HepG2 (cell line): ENCODE measurements around the gene SLC22A31. TPM values are rescaled to one million over a fixed set of nuclear protein-coding genes. Genes with fewer than 3 reads are reported as not detected.
"Not testable (repeated sequence)": the region's sequence is repeated elsewhere in the genome, so short reads cannot be mapped to it uniquely, and the experiment has no call there.

Source experiments
- ARID2 ChIP-seq: sonication (generic); formaldehyde crosslinking; IDR thresholded peaks from 2 replicates; pipeline ENCODE4 v1.8.1; 2022; ENCODE audit warnings: mild to moderate bottlenecking, missing genetic modification reagents, borderline replicate concordance
- DRAP1 ChIP-seq: IDR thresholded peaks from 2 replicates; pipeline ENCODE4 v1.6.1; 2016; ENCODE audit warnings: missing genetic modification reagents, missing compliant biosample characterization
- SOX6 ChIP-seq, 2 experiments: fragments of 450-650 bp in 1 of 2; sonication (generic) in 1 of 2; formaldehyde crosslinking in 1 of 2; IDR thresholded peaks; 2 replicates each; pipeline versions ENCODE4 v1.4.0 to v1.6.1; 2017 to 2020; ENCODE audit warnings: antibody characterized with exemption in 1 of 2, mild to moderate bottlenecking in 1 of 2, missing genetic modification reagents in 1 of 2
- SRY ChIP-seq: sonication (generic); formaldehyde crosslinking; IDR thresholded peaks from 2 replicates; pipeline ENCODE4 v1.8.0; 2022; ENCODE audit warnings: mild to moderate bottlenecking, missing genetic modification reagents
- THAP11 ChIP-seq: IDR thresholded peaks from 2 replicates; pipeline ENCODE4 v1.6.1; 2016; ENCODE audit warnings: missing biosample characterization, missing genetic modification reagents
- ZFX ChIP-seq: sonication (generic); formaldehyde crosslinking; IDR thresholded peaks from 2 replicates; pipeline ENCODE4 v1.4.0; 2020; ENCODE audit warnings: mild to moderate bottlenecking, low read depth, missing genetic modification reagents, moderate library complexity
- ZNF121 ChIP-seq: sonication (generic); formaldehyde crosslinking; IDR thresholded peaks from 2 replicates; pipeline ENCODE4 v1.5.0; 2020; ENCODE audit warnings: mild to moderate bottlenecking, missing genetic modification reagents
- ZNF556 ChIP-seq: sonication (generic); formaldehyde crosslinking; IDR thresholded peaks from 2 replicates; pipeline ENCODE4 v1.4.0; 2020; ENCODE audit warnings: mild to moderate bottlenecking, missing genetic modification reagents, borderline replicate concordance
- polyA plus RNA-seq, 8 experiments: library from polyadenylated mRNA; depleted of rRNA in 3 of 8; stranded (reverse) in 7 of 8; unstranded in 1 of 8; fragments of >200 nt; fragmentation: Illumina TruSeq in 4 of 8; extraction: Trizol in 4 of 8; gene quantifications; 2 replicates each; pipeline versions ENCODE4 v1.2.1 to v1.2.3, GENCODE V29; 2011 to 2016; ENCODE audit warnings: low read depth in 4 of 8, missing spikeins in 1 of 8, mixed read lengths in 1 of 8; ENCODE audit not compliant: insufficient read depth in 1 of 8
- total RNA-seq, 5 experiments: library from RNA; depleted of rRNA; stranded (reverse); fragments of >200 nt; fragmentation: Illumina TruSeq; extraction: Trizol; gene quantifications; 2 replicates each; pipeline ENCODE4 v1.2.3, GENCODE V29; 2016; ENCODE audit warnings: low read depth in 1 of 5
- TF ChIP-seq, protein P1 (sequence below), 2 experiments: sonication (generic) in 1 of 2; formaldehyde crosslinking in 1 of 2; IDR thresholded peaks; 2 replicates each; pipeline versions ENCODE4 v1.6.1 to v1.9.0; 2014 to 2022; ENCODE audit warnings: antibody characterized with exemption in 1 of 2, borderline replicate concordance in 1 of 2, inconsistent platforms in 1 of 2, low read depth in 1 of 2, missing genetic modification reagents in 1 of 2
- TF ChIP-seq, protein P2 (sequence below): sonication (generic); formaldehyde crosslinking; IDR thresholded peaks from 2 replicates; pipeline ENCODE4 v1.4.0; 2020; ENCODE audit warnings: missing genetic modification reagents

The SLC22A31 gene
- total and polyA plus RNA-seq, 2 of the 13 experiments (the other 11 are each of a cell fraction or from before 2014, with no cell fraction given): 67.3 to 83.3 TPM

GRCh38 chr16:89192186-89192955 is 8.0 kb downstream of the SLC22A31 start (continued):
- TF ChIP-seq, protein P1, sequence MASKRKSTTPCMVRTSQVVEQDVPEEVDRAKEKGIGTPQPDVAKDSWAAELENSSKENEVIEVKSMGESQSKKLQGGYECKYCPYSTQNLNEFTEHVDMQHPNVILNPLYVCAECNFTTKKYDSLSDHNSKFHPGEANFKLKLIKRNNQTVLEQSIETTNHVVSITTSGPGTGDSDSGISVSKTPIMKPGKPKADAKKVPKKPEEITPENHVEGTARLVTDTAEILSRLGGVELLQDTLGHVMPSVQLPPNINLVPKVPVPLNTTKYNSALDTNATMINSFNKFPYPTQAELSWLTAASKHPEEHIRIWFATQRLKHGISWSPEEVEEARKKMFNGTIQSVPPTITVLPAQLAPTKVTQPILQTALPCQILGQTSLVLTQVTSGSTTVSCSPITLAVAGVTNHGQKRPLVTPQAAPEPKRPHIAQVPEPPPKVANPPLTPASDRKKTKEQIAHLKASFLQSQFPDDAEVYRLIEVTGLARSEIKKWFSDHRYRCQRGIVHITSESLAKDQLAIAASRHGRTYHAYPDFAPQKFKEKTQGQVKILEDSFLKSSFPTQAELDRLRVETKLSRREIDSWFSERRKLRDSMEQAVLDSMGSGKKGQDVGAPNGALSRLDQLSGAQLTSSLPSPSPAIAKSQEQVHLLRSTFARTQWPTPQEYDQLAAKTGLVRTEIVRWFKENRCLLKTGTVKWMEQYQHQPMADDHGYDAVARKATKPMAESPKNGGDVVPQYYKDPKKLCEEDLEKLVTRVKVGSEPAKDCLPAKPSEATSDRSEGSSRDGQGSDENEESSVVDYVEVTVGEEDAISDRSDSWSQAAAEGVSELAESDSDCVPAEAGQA (IDR thresholded peaks at IDR 0.05; ENCODE audit: low read depth): peak; percentile 19; the same call in 1 of the 2 replicates
- TF ChIP-seq, protein P1 (CRISPR knock-in tag; IDR thresholded peaks at IDR 0.05; ENCODE audit: borderline replicate concordance): peak; percentile 80; the same call in 1 of the 2 replicates
- TF ChIP-seq ZNF556 (CRISPR knock-in tag) (peak; percentile 69; the same call in 1 of the 2 replicates), SOX6 (CRISPR knock-in tag; IDR thresholded peaks at IDR 0.05) (peak; percentile 33; the same call in 1 of the 2 replicates), ZNF121 (peak; percentile 82), DRAP1 (CRISPR knock-in tag) (peak; percentile 81; the same call in 1 of the 2 replicates), ZFX (peak; percentile 99), SRY (peak; percentile 77), ARID2 (CRISPR knock-in tag) (0 out of 2 replicates have a peak, but pooled peaks have one; percentile 26), THAP11 (CRISPR knock-in tag) (peak; percentile 35; the same call in 1 of the 2 replicates)
- TF ChIP-seq SOX6 (IDR thresholded peaks at IDR 0.05): not testable (repeated sequence)
- TF ChIP-seq, protein P2, sequence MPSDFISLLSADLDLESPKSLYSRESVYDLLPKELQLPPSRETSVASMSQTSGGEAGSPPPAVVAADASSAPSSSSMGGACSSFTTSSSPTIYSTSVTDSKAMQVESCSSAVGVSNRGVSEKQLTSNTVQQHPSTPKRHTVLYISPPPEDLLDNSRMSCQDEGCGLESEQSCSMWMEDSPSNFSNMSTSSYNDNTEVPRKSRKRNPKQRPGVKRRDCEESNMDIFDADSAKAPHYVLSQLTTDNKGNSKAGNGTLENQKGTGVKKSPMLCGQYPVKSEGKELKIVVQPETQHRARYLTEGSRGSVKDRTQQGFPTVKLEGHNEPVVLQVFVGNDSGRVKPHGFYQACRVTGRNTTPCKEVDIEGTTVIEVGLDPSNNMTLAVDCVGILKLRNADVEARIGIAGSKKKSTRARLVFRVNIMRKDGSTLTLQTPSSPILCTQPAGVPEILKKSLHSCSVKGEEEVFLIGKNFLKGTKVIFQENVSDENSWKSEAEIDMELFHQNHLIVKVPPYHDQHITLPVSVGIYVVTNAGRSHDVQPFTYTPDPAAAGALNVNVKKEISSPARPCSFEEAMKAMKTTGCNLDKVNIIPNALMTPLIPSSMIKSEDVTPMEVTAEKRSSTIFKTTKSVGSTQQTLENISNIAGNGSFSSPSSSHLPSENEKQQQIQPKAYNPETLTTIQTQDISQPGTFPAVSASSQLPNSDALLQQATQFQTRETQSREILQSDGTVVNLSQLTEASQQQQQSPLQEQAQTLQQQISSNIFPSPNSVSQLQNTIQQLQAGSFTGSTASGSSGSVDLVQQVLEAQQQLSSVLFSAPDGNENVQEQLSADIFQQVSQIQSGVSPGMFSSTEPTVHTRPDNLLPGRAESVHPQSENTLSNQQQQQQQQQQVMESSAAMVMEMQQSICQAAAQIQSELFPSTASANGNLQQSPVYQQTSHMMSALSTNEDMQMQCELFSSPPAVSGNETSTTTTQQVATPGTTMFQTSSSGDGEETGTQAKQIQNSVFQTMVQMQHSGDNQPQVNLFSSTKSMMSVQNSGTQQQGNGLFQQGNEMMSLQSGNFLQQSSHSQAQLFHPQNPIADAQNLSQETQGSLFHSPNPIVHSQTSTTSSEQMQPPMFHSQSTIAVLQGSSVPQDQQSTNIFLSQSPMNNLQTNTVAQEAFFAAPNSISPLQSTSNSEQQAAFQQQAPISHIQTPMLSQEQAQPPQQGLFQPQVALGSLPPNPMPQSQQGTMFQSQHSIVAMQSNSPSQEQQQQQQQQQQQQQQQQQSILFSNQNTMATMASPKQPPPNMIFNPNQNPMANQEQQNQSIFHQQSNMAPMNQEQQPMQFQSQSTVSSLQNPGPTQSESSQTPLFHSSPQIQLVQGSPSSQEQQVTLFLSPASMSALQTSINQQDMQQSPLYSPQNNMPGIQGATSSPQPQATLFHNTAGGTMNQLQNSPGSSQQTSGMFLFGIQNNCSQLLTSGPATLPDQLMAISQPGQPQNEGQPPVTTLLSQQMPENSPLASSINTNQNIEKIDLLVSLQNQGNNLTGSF: peak; percentile 82; the same call in 1 of the 2 replicates
